ENCODE data around the gene LRTM2. TPM values are rescaled to one million over a fixed set of nuclear protein-coding genes. Genes with fewer than 3 reads are reported as not detected.

LRTM2 gene
- total RNA-seq, 4 donors from 2014 or later = not detected

- ATAC-seq (ENCODE audit: low FRiP score) (no peak), DNase-seq (ENCODE audit: low spot score) (no peak)
- TF ChIP-seq CTCF (IDR thresholded peaks at IDR 0.05) = no peak
Observed at GRCh38 chr12:1819571-1819970, 794 bp upstream of the LRTM2 start.

- DNase-seq (ENCODE audit: low spot score) = no peak
- TF ChIP-seq CTCF (IDR thresholded peaks at IDR 0.05) = no peak
- ATAC-seq (ENCODE audit: low FRiP score) = no peak
Observed at GRCh38 chr12:1820896-1821291, 529 bp downstream of the LRTM2 start.

GRCh38 chr12:1821805-1822204 lies 1.4 kb downstream of the LRTM2 start:
- ATAC-seq (ENCODE audit: low FRiP score) = no peak
- no peak for TF ChIP-seq CTCF (IDR thresholded peaks at IDR 0.05)
- DNase-seq (ENCODE audit: low spot score) = no peak

GRCh38 chr12:1822699-1823098 lies 2.3 kb downstream of the LRTM2 start:
- TF ChIP-seq CTCF (IDR thresholded peaks at IDR 0.05) = no peak

GRCh38 chr12:1823237-1823636 lies 2.9 kb downstream of the LRTM2 start:
- DNase-seq (ENCODE audit: low spot score) = no peak
- ATAC-seq (ENCODE audit: low FRiP score) = no peak
- no peak for TF ChIP-seq CTCF (IDR thresholded peaks at IDR 0.05)

More at GRCh38 chr12:1822699-1823098, 2.3 kb downstream of the LRTM2 start:
- DNase-seq (ENCODE audit: low spot score) = no peak
- ATAC-seq (ENCODE audit: low FRiP score) = no peak

- no peak for TF ChIP-seq CTCF (IDR thresholded peaks at IDR 0.05)
- DNase-seq (ENCODE audit: low spot score) = no peak
- ATAC-seq (ENCODE audit: low FRiP score) = no peak
Observed at GRCh38 chr12:1825382-1826102, 5.2 kb downstream of the LRTM2 start.

GRCh38 chr12:1826401-1826800 lies 6.0 kb downstream of the LRTM2 start:
- no peak for TF ChIP-seq CTCF (IDR thresholded peaks at IDR 0.05)
- DNase-seq (ENCODE audit: low spot score) = no peak
- ATAC-seq (ENCODE audit: low FRiP score) = no peak

Measured in omental fat pad (tissue), 4 donors.